SK-N-SH (cell line): Measurements from ENCODE around the gene VGLL3. TPM values are rescaled to one million over a fixed set of nuclear protein-coding genes. Genes with fewer than 3 reads are reported as not detected.

Experiments
- CTCF ChIA-PET: fragments of 300-600, 350-600 bp; formaldehyde crosslinking; extraction: SDS; loops from one replicate; lab custom pipeline; 2021; lab: Yijun Ruan, JAX
- POLR2A ChIA-PET: fragments of 350-600 bp; sonication (Branson Sonifier 250); formaldehyde crosslinking; extraction: SDS; loops from one replicate; lab custom pipeline; 2020; ENCODE audit warnings: antibody characterized with exemption, inconsistent platforms; lab: Yijun Ruan, JAX
- DNase-seq: peaks from one replicate; pipeline ENCODE4 v3.0.0; 2012
- H2AFZ ChIP-seq: fragments of 200-600 bp; sonication (generic); 2 replicates; pipeline ENCODE4 v1.8.1; 2016; ENCODE audit warnings: antibody characterized with exemption, mild to moderate bottlenecking, low read depth
- H3F3A ChIP-seq: fragments of 200-600 bp; sonication (generic); replicated peaks from 2 replicates; pipeline ENCODE3; 2016; ENCODE audit warnings: antibody characterized with exemption, mild to moderate bottlenecking; ENCODE audit not compliant: insufficient read depth
- H3K27ac ChIP-seq, 2 experiments: fragments of 200-500 bp in 1 of 2; fragments of 200-600 bp in 1 of 2; sonication (Bioruptor generic) in 1 of 2; sonication (generic), shearing (Covaris generic) in 1 of 2; 2 replicates each; pipeline versions ENCODE4 v1.5.1 to v1.6.1; 2014 to 2016; ENCODE audit warnings: low read depth in 2 of 2, inconsistent platforms in 1 of 2, low read length in 1 of 2, mild to moderate bottlenecking in 1 of 2, mixed read lengths in 1 of 2
- H3K27me3 ChIP-seq: fragments of 200-600 bp; sonication (generic), shearing (Covaris generic); 2 replicates; pipeline ENCODE4 v1.6.1; 2016; ENCODE audit warnings: mixed run types; ENCODE audit not compliant: insufficient read depth
- H3K36me3 ChIP-seq, 2 experiments: fragments of 200-500 bp in 1 of 2; fragments of 200-600 bp in 1 of 2; sonication (Bioruptor generic) in 1 of 2; sonication (generic) in 1 of 2; replicated peaks in 1 of 2; 2 replicates each; pipeline versions ENCODE3 to v1.5.1; 2014 to 2016; ENCODE audit warnings: low read length in 1 of 2, mild to moderate bottlenecking in 1 of 2; ENCODE audit not compliant: insufficient read depth in 2 of 2, control insufficient read depth in 1 of 2
- H3K4me1 ChIP-seq, 2 experiments: fragments of 200-500 bp in 1 of 2; fragments of 200-600 bp in 1 of 2; sonication (Bioruptor generic) in 1 of 2; sonication (generic), shearing (Covaris generic) in 1 of 2; 2 replicates each; pipeline versions ENCODE4 v1.5.1 to v1.6.1; 2014 to 2016; ENCODE audit warnings: low read depth in 1 of 2, low read length in 1 of 2, mixed run types in 1 of 2; ENCODE audit not compliant: insufficient read depth in 2 of 2, control insufficient read depth in 1 of 2
- H3K4me2 ChIP-seq: fragments of 200-600 bp; sonication (generic), shearing (Covaris generic); 2 replicates; pipeline ENCODE4 v1.6.1; 2017; ENCODE audit warnings: mixed run types
- H3K4me3 ChIP-seq, 2 experiments: fragments of 200-500 bp in 1 of 2; fragments of 200-600 bp in 1 of 2; sonication (Bioruptor generic) in 1 of 2; sonication (generic), shearing (Covaris generic) in 1 of 2; 2 replicates each; pipeline versions ENCODE4 v1.5.1 to v1.8.1; 2014 to 2016; ENCODE audit warnings: low read depth in 2 of 2, inconsistent platforms in 1 of 2, low read length in 1 of 2, mild to moderate bottlenecking in 1 of 2, mixed read lengths in 1 of 2, moderate library complexity in 1 of 2
- H3K79me2 ChIP-seq: fragments of 200-600 bp; sonication (generic); 2 replicates; pipeline ENCODE4 v1.8.1; 2017; ENCODE audit warnings: mild to moderate bottlenecking; ENCODE audit not compliant: insufficient read depth
- H3K9ac ChIP-seq: fragments of 200-600 bp; sonication (generic); 2 replicates; pipeline ENCODE4 v1.6.1; 2017; ENCODE audit warnings: mixed run types
- H3K9me2 ChIP-seq: fragments of 200-600 bp; sonication (generic); 2 replicates; pipeline ENCODE4 v1.6.1; 2017; ENCODE audit warnings: mixed run types
- H3K9me3 ChIP-seq: fragments of 200-600 bp; sonication (generic); 2 replicates; pipeline ENCODE4 v1.6.1; 2017; ENCODE audit warnings: mixed run types, mild to moderate bottlenecking, moderate library complexity
- H4K20me1 ChIP-seq: fragments of 200-600 bp; sonication (generic); 2 replicates; pipeline ENCODE4 v1.6.1; 2017; ENCODE audit warnings: mild to moderate bottlenecking, mixed run types; ENCODE audit not compliant: insufficient read depth
- CHD2 ChIP-seq: fragments of 150-350 bp; IDR thresholded peaks from 2 replicates; pipeline ENCODE4 v1.6.1; 2018; ENCODE audit warnings: low read length; ENCODE audit not compliant: partially characterized antibody
- ELF1 ChIP-seq: IDR thresholded peaks from 2 replicates; pipeline ENCODE4 v1.4.0; 2012
- FOSL2 ChIP-seq: IDR thresholded peaks from 2 replicates; pipeline ENCODE4 v1.4.0; 2012; ENCODE audit warnings: low read depth, mild to moderate bottlenecking, moderate library complexity, borderline replicate concordance
- FOXM1 ChIP-seq: IDR thresholded peaks from 2 replicates; pipeline ENCODE4 v1.4.0; 2012; ENCODE audit warnings: low read depth, mild to moderate bottlenecking
- JUND ChIP-seq: IDR thresholded peaks from 2 replicates; pipeline ENCODE4 v1.4.0; 2012
- MEF2A ChIP-seq: IDR thresholded peaks from 2 replicates; pipeline ENCODE4 v1.4.0; 2012; ENCODE audit warnings: low read depth, borderline replicate concordance
- MXI1 ChIP-seq: IDR thresholded peaks from 2 replicates; pipeline ENCODE4 v1.6.1; 2012; ENCODE audit warnings: mild to moderate bottlenecking, low read depth, low read length, improper control_type of control experiment
- NFIC ChIP-seq: IDR thresholded peaks from 2 replicates; pipeline ENCODE4 v1.4.0; 2012; ENCODE audit warnings: borderline replicate concordance
- NRF1 ChIP-seq: IDR thresholded peaks from 2 replicates; pipeline ENCODE4 v1.6.1; 2012; ENCODE audit warnings: low read depth, mild to moderate bottlenecking, low read length
- POLR2AphosphoS5 ChIP-seq: IDR thresholded peaks from 2 replicates; pipeline ENCODE4 v1.6.1; 2012; ENCODE audit warnings: low read depth, low read length
- RCOR1 ChIP-seq: fragments of 150-350 bp; IDR thresholded peaks from 2 replicates; pipeline ENCODE4 v1.6.1; 2017; ENCODE audit warnings: antibody characterized with exemption, low read length
- RFX5 ChIP-seq: IDR thresholded peaks from 2 replicates; pipeline ENCODE4 v1.6.1; 2012; ENCODE audit warnings: mild to moderate bottlenecking, improper control_type of control experiment, low read length
- SIN3A ChIP-seq: IDR thresholded peaks from 2 replicates; pipeline ENCODE4 v1.6.1; 2012; ENCODE audit warnings: low read depth, mild to moderate bottlenecking, low read length, moderate library complexity, borderline replicate concordance
- SMC3 ChIP-seq: IDR thresholded peaks from 2 replicates; pipeline ENCODE4 v1.6.1; 2012; ENCODE audit warnings: low read depth, low read length, improper control_type of control experiment
- TAF1 ChIP-seq: IDR thresholded peaks from 2 replicates; pipeline ENCODE4 v1.6.1; 2012; ENCODE audit warnings: low read depth, mild to moderate bottlenecking, low read length, moderate library complexity, borderline replicate concordance
- TEAD4 ChIP-seq: IDR thresholded peaks from 2 replicates; pipeline ENCODE4 v1.4.0; 2012; ENCODE audit warnings: mild to moderate bottlenecking, borderline replicate concordance; ENCODE audit not compliant: insufficient read depth
- WGBS: methylation state at CpG from one replicate; pipeline ENCODE4 v1.1.6; 2017; ENCODE audit warnings: low lambda C conversion rate; 5-methylcytosine and 5-hydroxymethylcytosine counted together
- polyA plus RNA-seq, 3 experiments: library from polyadenylated mRNA; depleted of rRNA; stranded (reverse); fragments of >200 nt; gene quantifications; 2 replicates each; pipeline ENCODE4 v1.2.3, GENCODE V29; 2012
- TF ChIP-seq, protein P1 (sequence below): fragments of 200-600 bp; sonication (generic); IDR thresholded peaks from 2 replicates; pipeline ENCODE4 v1.6.1; 2017; ENCODE audit warnings: antibody characterized with exemption, mild to moderate bottlenecking, moderate library complexity
- TF ChIP-seq, protein P2 (sequence below): IDR thresholded peaks from 2 replicates; pipeline ENCODE4 v1.6.1; 2012; ENCODE audit warnings: mild to moderate bottlenecking, low read depth, low read length, moderate library complexity
- TF ChIP-seq, protein P3 (sequence below): IDR thresholded peaks from 2 replicates; pipeline ENCODE4 v1.4.0; 2012; ENCODE audit warnings: low read depth

Gene VGLL3
- polyA plus RNA-seq, 1 of the 3 experiments (the other 2 are of a cell fraction): not detected

DNA sequence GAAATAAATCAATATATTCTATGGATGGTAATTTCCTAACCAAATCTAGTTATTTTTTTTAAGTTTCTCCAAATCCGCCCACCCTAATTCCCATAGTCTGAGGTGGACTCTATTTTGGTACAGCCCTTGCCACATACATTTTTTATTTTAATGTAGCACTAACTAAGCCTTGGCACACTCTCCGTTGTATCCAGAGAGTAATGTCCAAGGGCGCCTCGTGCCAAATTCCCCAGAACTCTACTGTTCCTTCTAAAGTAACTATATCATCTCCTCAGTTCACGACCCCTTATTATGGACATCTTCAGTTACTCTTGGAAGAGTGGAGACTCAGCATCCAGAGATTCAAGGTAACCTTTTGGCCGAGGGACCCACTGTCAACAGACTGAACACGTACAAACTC, 1.3 kb downstream of the VGLL3 start:
- TF ChIP-seq SMC3 (no peak), MEF2A (no peak), TAF1 (no peak), SIN3A (no peak), FOSL2 (no peak), TEAD4 (no peak), MXI1 (no peak), POLR2AphosphoS5 (no peak), RFX5 (no peak), JUND (no peak), RCOR1 (no peak), ELF1 (no peak), CHD2 (no peak), FOXM1 (no peak), NRF1 (no peak), NFIC (no peak)
- TF ChIP-seq, protein P1, sequence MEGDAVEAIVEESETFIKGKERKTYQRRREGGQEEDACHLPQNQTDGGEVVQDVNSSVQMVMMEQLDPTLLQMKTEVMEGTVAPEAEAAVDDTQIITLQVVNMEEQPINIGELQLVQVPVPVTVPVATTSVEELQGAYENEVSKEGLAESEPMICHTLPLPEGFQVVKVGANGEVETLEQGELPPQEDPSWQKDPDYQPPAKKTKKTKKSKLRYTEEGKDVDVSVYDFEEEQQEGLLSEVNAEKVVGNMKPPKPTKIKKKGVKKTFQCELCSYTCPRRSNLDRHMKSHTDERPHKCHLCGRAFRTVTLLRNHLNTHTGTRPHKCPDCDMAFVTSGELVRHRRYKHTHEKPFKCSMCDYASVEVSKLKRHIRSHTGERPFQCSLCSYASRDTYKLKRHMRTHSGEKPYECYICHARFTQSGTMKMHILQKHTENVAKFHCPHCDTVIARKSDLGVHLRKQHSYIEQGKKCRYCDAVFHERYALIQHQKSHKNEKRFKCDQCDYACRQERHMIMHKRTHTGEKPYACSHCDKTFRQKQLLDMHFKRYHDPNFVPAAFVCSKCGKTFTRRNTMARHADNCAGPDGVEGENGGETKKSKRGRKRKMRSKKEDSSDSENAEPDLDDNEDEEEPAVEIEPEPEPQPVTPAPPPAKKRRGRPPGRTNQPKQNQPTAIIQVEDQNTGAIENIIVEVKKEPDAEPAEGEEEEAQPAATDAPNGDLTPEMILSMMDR: no peak
- TF ChIP-seq, protein P2, sequence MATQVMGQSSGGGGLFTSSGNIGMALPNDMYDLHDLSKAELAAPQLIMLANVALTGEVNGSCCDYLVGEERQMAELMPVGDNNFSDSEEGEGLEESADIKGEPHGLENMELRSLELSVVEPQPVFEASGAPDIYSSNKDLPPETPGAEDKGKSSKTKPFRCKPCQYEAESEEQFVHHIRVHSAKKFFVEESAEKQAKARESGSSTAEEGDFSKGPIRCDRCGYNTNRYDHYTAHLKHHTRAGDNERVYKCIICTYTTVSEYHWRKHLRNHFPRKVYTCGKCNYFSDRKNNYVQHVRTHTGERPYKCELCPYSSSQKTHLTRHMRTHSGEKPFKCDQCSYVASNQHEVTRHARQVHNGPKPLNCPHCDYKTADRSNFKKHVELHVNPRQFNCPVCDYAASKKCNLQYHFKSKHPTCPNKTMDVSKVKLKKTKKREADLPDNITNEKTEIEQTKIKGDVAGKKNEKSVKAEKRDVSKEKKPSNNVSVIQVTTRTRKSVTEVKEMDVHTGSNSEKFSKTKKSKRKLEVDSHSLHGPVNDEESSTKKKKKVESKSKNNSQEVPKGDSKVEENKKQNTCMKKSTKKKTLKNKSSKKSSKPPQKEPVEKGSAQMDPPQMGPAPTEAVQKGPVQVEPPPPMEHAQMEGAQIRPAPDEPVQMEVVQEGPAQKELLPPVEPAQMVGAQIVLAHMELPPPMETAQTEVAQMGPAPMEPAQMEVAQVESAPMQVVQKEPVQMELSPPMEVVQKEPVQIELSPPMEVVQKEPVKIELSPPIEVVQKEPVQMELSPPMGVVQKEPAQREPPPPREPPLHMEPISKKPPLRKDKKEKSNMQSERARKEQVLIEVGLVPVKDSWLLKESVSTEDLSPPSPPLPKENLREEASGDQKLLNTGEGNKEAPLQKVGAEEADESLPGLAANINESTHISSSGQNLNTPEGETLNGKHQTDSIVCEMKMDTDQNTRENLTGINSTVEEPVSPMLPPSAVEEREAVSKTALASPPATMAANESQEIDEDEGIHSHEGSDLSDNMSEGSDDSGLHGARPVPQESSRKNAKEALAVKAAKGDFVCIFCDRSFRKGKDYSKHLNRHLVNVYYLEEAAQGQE: no peak
- TF ChIP-seq, protein P3, sequence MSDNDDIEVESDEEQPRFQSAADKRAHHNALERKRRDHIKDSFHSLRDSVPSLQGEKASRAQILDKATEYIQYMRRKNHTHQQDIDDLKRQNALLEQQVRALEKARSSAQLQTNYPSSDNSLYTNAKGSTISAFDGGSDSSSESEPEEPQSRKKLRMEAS: no peak
- no peak overlapping the region for H3K9ac ChIP-seq
- H3K9me2 ChIP-seq: no peaks in the 10 kb centered on the region
- no peak overlapping the region for H3K4me3 ChIP-seq
- H3K27me3 ChIP-seq: peaks cover 13% of the 10 kb centered on the region
- no peak for DNase-seq
- 17% methylated on average over 7 of the region's 7 CpGs for WGBS
- no peaks in the 10 kb centered on the region for H3K79me2 ChIP-seq
- no peak overlapping the region for H2AFZ ChIP-seq
- H3F3A ChIP-seq: no peaks in the 10 kb centered on the region
- ChIA-PET POLR2A (no interaction called here), CTCF (no interaction called here)
- peaks cover 2 to 18% of the 10 kb centered on the region in 2 experiments; a peak in 2 of 4 replicates for H3K4me1 ChIP-seq
- H3K4me2 ChIP-seq: no peak overlapping the region
- no peaks in the 10 kb centered on the region for H3K36me3 ChIP-seq
- H3K9me3 ChIP-seq: no peaks in the 10 kb centered on the region
- no peak overlapping the region for H3K27ac ChIP-seq
- H4K20me1 ChIP-seq: no peaks in the 10 kb centered on the region
